ENCODE measurements around the gene DRD3. TPM values are rescaled to one million over a fixed set of nuclear protein-coding genes. Genes with fewer than 3 reads are reported as not detected.

DRD3 gene
- total and polyA plus RNA-seq, 2 of the 8 experiments (the other 6 are each of a cell fraction or from before 2014, with no cell fraction given): 0.32 to 1.3 TPM

DNA sequence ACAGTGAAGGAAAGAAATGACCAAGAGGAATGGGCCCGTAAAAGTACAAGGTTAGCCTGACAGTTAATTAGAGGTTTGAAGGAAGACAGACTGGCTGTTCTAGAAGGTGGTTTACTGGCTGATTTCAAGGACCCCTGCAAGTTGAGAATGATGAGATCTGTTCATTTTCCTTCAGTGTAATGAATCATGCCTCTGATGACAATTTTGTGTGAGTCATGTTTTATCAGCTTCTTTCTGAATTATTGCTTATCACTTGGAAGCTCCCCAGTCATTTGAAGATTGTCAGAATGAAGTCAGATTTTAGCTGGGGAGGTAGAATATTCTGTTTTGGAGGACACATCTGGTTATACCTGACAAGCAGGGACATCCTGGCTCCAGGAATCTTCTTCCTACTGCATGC lies 50.6 kb downstream of the DRD3 start (continued):
- TF ChIP-seq EP300 (IDR thresholded peaks at IDR 0.05; ENCODE audit: borderline replicate concordance in 1 of 2, low read depth in 2 of 2, low read length in 2 of 2): no peak
- TF ChIP-seq BCL11A (IDR thresholded peaks at IDR 0.05; ENCODE audit: low read depth in 2 of 2, low read length in 2 of 2): no peak
- TF ChIP-seq CEBPB (IDR thresholded peaks at IDR 0.05; ENCODE audit: low read depth, low read length): no peak
- no peak for TF ChIP-seq BACH1 (IDR thresholded peaks at IDR 0.05; ENCODE audit: low read length)
